Subcutaneous adipose tissue (tissue), 4 donors: ENCODE data around the gene ARHGEF38. TPM values are rescaled to one million over a fixed set of nuclear protein-coding genes. Genes with fewer than 3 reads are reported as not detected.

ENCODE experiments used
- total RNA-seq, 4 donors: library from RNA; depleted of rRNA; stranded (reverse); fragments of >200 nt; gene quantifications; one replicate each; pipeline ENCODE4 v1.1.0, GENCODE V29; 2016
- TF ChIP-seq, protein P1 (sequence below): fragments of 450-650 bp; IDR thresholded peaks from one replicate; pipeline ENCODE4 v1.5.1; 2016; ENCODE audit warnings: low read depth, mild to moderate bottlenecking, control low read depth, antibody characterized with exemption, moderate library complexity

The ARHGEF38 gene
- total RNA-seq, 4 donors from 2014 or later: not detected

GRCh38 chr4:105607876-105608275, 55.5 kb downstream of the ARHGEF38 start:
- TF ChIP-seq, protein P1, sequence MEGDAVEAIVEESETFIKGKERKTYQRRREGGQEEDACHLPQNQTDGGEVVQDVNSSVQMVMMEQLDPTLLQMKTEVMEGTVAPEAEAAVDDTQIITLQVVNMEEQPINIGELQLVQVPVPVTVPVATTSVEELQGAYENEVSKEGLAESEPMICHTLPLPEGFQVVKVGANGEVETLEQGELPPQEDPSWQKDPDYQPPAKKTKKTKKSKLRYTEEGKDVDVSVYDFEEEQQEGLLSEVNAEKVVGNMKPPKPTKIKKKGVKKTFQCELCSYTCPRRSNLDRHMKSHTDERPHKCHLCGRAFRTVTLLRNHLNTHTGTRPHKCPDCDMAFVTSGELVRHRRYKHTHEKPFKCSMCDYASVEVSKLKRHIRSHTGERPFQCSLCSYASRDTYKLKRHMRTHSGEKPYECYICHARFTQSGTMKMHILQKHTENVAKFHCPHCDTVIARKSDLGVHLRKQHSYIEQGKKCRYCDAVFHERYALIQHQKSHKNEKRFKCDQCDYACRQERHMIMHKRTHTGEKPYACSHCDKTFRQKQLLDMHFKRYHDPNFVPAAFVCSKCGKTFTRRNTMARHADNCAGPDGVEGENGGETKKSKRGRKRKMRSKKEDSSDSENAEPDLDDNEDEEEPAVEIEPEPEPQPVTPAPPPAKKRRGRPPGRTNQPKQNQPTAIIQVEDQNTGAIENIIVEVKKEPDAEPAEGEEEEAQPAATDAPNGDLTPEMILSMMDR: no peak

DNA sequence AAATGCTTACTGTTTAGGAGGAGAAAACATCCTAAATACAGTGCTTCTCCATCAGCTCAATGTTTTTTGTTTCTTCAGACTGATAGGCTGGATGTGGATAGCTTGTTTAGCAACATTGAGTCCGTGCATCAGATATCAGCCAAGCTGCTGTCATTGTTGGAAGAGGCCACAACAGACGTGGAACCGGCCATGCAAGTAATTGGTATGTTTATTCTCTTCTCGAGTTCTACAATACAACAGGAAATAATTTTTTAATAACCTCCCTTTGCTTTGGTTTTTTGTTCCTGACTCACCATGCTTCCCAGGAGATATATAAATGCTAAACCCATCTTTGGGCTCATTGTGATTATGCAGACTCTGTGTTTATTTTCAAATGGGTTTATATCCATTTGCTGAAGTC, 60.9 kb downstream of the ARHGEF38 start:
- TF ChIP-seq, protein P1: no peak

DNA sequence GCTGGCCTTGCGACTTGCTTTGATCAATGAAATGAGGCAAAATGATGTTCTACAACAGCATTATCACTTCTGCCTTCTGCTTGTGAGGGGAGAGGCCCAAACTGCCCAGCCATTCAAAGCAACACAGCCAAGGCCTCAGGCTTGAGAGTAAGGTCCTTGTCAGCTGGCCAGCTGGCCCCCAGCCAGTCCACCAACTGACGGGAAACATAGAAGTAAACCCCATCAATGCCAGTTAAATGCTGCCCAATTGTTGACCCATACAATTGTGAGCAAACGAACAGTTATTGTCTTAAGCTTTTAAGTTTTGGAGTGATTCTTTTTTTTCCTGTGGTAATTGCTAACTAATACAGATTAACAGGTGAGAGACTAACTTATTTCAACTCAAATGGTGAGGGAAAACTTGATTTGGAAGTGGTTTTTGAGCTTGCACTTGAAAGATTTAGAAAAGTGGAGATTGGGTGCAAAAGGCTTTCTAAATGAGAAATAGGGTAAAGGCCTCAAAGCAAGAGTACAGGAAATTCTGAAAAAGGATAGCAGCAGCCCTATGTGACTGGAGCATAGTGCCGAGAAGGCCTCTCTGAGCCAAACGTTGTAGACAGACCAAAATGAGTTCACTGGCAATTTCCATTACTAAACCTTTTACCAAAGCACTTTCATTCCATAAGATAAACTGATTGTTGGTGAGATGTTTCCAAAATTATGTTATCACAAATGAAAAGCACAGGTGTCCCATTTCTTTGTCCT, 66.9 kb downstream of the ARHGEF38 start:
- TF ChIP-seq, protein P1: no peak

DNA sequence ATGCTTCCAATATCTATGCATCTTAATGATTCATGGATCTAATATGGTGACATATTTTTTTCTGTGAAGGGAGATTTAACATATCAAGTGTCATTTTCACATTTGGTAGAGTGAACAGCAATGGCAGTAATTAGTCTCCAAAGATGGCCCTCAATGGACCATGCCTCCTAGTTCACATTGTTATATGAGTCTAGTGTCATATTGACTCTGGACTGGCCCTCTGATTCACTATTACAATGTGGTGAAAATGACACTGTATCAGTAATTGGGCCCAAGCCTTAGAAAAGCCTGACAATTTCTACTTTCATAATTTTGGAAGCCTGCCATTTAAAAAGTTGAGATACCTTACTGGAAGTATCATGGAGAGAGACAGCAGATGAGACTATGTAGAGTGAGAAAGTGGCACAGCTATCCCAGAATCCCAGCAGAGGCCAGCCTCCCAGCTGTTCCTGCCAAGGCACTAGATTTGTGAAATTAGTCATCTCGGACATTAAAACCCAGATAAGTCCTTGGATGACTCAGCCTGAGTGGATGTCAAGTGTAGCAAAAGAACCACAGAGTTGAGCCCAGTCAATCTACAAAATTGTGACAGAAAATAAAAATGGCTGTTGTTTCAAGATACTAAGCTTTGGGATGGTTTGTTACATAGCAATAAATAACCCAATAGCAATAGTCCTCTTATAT, 68.4 kb downstream of the ARHGEF38 start:
- TF ChIP-seq, protein P1: no peak

GRCh38 chr4:105622269-105622668, 69.8 kb downstream of the ARHGEF38 start:
- TF ChIP-seq, protein P1: no peak

DNA sequence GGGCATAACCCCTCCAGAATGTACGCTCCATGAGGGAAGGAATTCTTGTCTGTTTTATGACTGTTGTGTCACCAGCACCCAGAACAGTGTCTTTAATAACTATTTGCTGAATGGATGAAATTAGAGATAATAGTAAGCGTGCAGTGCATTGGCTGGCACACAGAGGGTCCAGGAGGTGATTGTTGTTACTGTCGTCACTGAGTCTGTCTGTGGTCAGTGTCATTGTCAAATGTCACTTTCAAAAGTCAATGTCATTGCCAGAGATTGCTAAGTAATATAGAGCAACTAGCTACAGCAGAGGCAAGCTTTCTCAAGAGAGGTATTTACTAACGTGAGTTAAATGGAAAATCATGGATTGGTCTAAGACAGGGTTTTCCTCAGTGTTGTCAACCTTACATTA, 70.7 kb downstream of the ARHGEF38 start:
- TF ChIP-seq, protein P1: no peak

DNA sequence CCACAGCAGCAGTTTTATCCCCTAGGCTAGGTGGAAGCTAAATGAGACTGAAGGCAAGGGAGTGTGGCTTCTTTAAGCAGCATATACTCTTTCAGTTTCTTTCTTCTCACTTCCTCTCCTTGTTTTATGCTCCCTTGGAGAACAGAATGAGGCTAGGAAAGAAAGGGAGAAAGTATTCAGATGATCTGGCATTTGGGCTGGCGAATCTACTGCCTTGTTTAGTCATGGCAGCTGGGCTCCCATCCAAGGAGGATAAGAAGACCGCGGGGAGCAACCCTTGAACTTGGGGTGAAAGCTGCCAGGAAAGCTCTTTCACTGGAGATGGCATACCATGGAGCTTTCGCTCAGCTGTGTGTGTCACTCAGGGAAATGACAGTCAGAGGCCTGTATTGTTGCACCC, 72.1 kb downstream of the ARHGEF38 start:
- TF ChIP-seq, protein P1: no peak
